SK-N-SH treated with all-trans-retinoic acid at 6 μM for 48 hours (cell line): ENCODE data around the gene KNSTRN.
A peak's percentile ranks its signal among the peaks of the same experiment; 100 is the strongest.

Experiments used
- ATAC-seq: fragments of 200-7000 bp; cut with Tn5 transposase; 3 replicates; pipeline ENCODE4 v1.9.1; 2020; ENCODE audit warnings: mild to moderate bottlenecking, moderate library complexity
- ARNTL ChIP-seq: fragments of 450-650 bp; formaldehyde crosslinking; IDR thresholded peaks from 2 replicates; pipeline ENCODE4 v1.5.0; 2020; ENCODE audit warnings: low read depth, mild to moderate bottlenecking, moderate library complexity, borderline replicate concordance
- CREB5 ChIP-seq: fragments of 250-450 bp; sonication (Bioruptor Pico); IDR thresholded peaks from 2 replicates; pipeline ENCODE4 v1.5.1; 2020; ENCODE audit warnings: low read depth, mild to moderate bottlenecking, moderate library complexity
- CSDC2 ChIP-seq: fragments of 250-450 bp; sonication (Bioruptor Pico); IDR thresholded peaks from 2 replicates; pipeline ENCODE4 v1.5.0; 2020; ENCODE audit warnings: mild to moderate bottlenecking, moderate library complexity
- CSRNP3 ChIP-seq: fragments of 250-450 bp; sonication (Bioruptor Pico); IDR thresholded peaks from 2 replicates; pipeline ENCODE4 v1.5.1; 2021; ENCODE audit warnings: mild to moderate bottlenecking, moderate library complexity
- ESRRG ChIP-seq: fragments of 250-450 bp; sonication (Bioruptor Pico); IDR thresholded peaks from 2 replicates; pipeline ENCODE4 v1.6.1; 2021; ENCODE audit warnings: mild to moderate bottlenecking
- ISL1 ChIP-seq: fragments of 250-450 bp; sonication (Bioruptor Pico); IDR thresholded peaks from 2 replicates; pipeline ENCODE4 v2.1.2; 2022; ENCODE audit warnings: mild to moderate bottlenecking, moderate library complexity
- PATZ1 ChIP-seq: fragments of 250-450 bp; sonication (Bioruptor Pico); IDR thresholded peaks from 2 replicates; pipeline ENCODE4 v1.8.0; 2020; ENCODE audit warnings: mild to moderate bottlenecking, moderate library complexity, borderline replicate concordance
- POU6F1 ChIP-seq: fragments of 250-450 bp; sonication (Bioruptor Pico); IDR thresholded peaks from 2 replicates; pipeline ENCODE4 v1.8.0; 2021; ENCODE audit warnings: low read depth, mild to moderate bottlenecking, moderate library complexity, borderline replicate concordance
- PPARA ChIP-seq: fragments of 250-450 bp; sonication (Bioruptor Pico); IDR thresholded peaks from 2 replicates; pipeline ENCODE4 v1.5.0; 2020; ENCODE audit warnings: mild to moderate bottlenecking, borderline replicate concordance
- RARB ChIP-seq: fragments of 250-450 bp; sonication (Bioruptor Pico); IDR thresholded peaks from 2 replicates; pipeline ENCODE4 v1.8.0; 2021; ENCODE audit warnings: mild to moderate bottlenecking, moderate library complexity
- SNAI2 ChIP-seq: fragments of 250-450 bp; sonication (Bioruptor Pico); IDR thresholded peaks from 2 replicates; pipeline ENCODE4 v1.5.0; 2020; ENCODE audit warnings: mild to moderate bottlenecking, moderate library complexity
- TOX ChIP-seq: fragments of 250-450 bp; sonication (Bioruptor Pico); IDR thresholded peaks from 2 replicates; pipeline ENCODE4 v1.8.0; 2021; ENCODE audit warnings: mild to moderate bottlenecking, moderate library complexity, borderline replicate concordance
- ZC3H10 ChIP-seq: fragments of 250-450 bp; sonication (Bioruptor Pico); IDR thresholded peaks from 2 replicates; pipeline ENCODE4 v1.5.1; 2021; ENCODE audit warnings: mild to moderate bottlenecking, moderate library complexity
- ZFP3 ChIP-seq: fragments of 250-450 bp; sonication (Bioruptor Pico); IDR thresholded peaks from 2 replicates; pipeline ENCODE4 v1.5.0; 2020; ENCODE audit warnings: mild to moderate bottlenecking, moderate library complexity
- ZFP30 ChIP-seq: fragments of 450-650 bp; formaldehyde crosslinking; IDR thresholded peaks from 2 replicates; pipeline ENCODE4 v1.5.0; 2022; ENCODE audit warnings: mild to moderate bottlenecking, moderate library complexity
- ZNF565 ChIP-seq: fragments of 450-650 bp; formaldehyde crosslinking; conservative IDR thresholded peaks from 2 replicates; pipeline ENCODE4 v1.5.0; 2020; ENCODE audit warnings: low read depth, mild to moderate bottlenecking, moderate library complexity

KNSTRN gene

GRCh38 chr15:40436892-40437751, 54.6 kb downstream of the KNSTRN start (continued):
- TF ChIP-seq CSRNP3 (CRISPR knock-in tag) = no peak
- no peak for TF ChIP-seq RARB (CRISPR knock-in tag)
- TF ChIP-seq ZFP3 (CRISPR knock-in tag) = no peak
- TF ChIP-seq TOX (CRISPR knock-in tag) = no peak
- no peak for TF ChIP-seq CSDC2
- TF ChIP-seq, all 23 proteins: peak for 0

GRCh38 chr15:40437752-40438687, 55.5 kb downstream of the KNSTRN start:
- no peak for ATAC-seq
- TF ChIP-seq ZNF565 (CRISPR knock-in tag) = no peak
- TF ChIP-seq ZFP3 (CRISPR knock-in tag) = no peak
- TF ChIP-seq POU6F1 = no peak
- no peak for TF ChIP-seq PPARA (CRISPR knock-in tag)
- TF ChIP-seq ZFP30 (CRISPR knock-in tag) = no peak
- no peak for TF ChIP-seq SNAI2 (CRISPR knock-in tag)
- no peak for TF ChIP-seq ARNTL (CRISPR knock-in tag)
- no peak for TF ChIP-seq RARB (CRISPR knock-in tag)

- ATAC-seq = no peak
- TF ChIP-seq CSDC2 (no peak), PPARA (CRISPR knock-in tag) (no peak), PATZ1 (CRISPR knock-in tag) (no peak), ZC3H10 (CRISPR knock-in tag) (no peak), TOX (CRISPR knock-in tag) (no peak), CREB5 (CRISPR knock-in tag) (no peak), ISL1 (CRISPR knock-in tag) (no peak), ESRRG (CRISPR knock-in tag) (no peak), POU6F1 (no peak)
Measured at GRCh38 chr15:40438712-40439111, 56.2 kb downstream of the KNSTRN start.

GRCh38 chr15:40439461-40439959, 57.0 kb downstream of the KNSTRN start:
- no peak for TF ChIP-seq ZNF565 (CRISPR knock-in tag)
- TF ChIP-seq PATZ1 (CRISPR knock-in tag) = no peak
- no peak for TF ChIP-seq ISL1 (CRISPR knock-in tag)
- TF ChIP-seq CSDC2 = no peak
- no peak for TF ChIP-seq CREB5 (CRISPR knock-in tag)
- ATAC-seq = peak; percentile 4; the same call in 2 of the 3 replicates
